Measurements from ENCODE around the gene ELP5.
A peak's percentile ranks its signal among the peaks of the same experiment; 100 is the strongest.

The ELP5 gene

DNA sequence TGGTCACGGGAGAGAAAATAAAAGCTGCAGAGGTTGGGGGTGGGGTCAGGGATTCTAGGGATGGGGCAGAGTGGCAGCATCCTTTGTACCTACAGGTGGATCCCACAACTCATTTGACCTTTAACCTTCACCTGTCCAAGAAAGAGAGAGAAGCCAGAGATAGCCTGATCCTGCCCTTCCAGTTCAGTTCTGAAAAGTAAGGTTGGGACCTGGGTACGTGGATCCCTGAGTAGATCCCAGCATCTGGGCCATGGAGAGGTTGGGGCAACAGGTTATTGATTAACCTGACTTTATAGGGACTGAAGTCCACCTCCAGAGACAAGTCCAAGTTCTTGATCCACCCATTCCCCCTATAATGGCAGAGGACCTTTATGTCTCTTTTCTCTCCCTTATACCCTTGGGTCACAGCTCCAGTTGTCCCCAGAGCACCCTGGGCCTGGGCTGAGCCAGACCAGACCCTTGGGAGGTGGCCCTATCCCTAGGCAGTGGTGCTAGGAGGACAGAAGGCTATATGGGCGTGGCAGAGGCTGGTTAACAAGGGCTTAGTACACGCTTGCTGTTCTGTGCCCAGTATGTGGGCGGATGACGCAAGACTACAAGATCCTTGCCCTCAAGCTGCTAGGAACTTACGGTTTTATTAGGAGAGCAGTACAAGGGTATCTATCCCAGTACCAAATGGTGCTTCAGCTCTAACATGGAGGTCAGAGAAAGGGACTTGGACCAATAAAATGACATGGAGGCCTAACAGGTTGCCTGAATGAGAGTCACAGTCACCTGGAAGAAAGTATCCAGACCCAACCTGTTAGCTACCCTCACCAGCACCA is 6.9 kb downstream of the ELP5 start:
- no peak for DNase-seq

DNA sequence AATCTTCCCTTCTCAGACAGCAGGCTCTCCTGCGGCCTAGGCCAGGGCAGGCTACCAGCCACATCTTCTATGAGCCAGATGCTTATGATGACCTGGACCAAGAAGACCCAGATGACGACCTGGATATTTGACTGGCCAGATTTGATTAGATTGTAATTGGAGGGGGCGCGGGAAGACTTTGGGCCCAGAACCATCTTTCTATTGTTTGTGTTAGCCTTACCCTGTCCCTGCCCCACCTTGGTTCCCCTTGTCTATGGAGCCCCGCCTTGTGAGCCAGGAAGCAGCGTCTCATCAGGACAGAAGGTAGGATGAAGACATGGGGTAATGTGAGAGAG is 7.5 kb downstream of the ELP5 start:
- no peak for DNase-seq

DNA sequence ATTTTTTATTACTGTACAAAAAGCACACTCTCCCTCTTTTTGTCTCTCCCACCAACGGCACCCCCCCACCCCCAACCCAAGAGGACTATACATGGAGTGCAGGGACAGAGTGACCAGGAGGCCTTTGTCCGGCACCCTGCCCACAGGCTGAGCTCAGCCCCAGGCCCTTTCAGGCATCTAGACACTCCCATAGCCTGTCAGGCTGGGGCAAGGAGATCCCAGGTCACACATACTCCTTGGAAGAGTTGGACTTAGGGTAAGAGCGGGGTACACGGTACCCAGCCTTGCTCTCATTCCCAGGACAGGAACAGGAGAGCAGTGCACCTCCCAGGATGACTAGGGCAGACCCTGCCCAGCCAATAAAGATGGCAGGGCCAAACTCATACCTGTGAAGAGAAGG is 8.1 kb downstream of the ELP5 start:
- no peak for DNase-seq

DNA sequence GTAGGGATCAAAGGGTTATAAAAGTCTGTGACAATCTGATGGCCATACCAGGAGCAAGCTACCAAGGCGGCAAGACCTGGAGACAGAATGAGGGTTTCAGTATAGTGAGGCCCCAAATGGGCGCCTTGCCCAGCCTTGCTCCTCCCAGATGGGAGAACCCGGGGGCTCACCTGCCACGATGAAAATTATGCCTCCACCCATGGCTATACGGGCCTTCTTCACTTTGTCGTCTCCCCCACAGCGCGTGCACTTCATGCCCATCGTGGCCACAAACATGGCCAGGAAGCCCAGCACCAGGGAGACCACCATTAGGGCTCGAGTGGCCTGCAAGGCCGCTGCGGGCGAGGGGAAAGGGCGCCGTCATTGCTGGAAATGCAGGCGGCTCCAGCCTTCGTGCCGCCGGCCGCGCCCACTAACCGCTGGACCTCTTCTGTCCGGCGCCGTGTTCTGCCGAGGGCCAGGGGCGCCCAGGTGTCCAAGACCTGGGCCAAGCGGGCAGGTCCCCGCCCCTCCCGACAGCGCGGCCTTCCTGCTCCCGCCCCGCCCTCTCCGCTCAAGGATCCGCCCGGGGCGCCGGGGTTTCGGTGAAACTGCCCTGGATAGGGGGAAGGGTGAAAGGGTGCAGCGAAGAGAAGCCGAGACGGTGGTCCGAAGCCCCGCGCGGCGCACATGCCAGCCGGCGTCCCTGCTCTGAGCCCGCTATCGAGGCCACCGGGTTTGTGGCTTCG is 8.8 kb downstream of the ELP5 start:
- peak; percentile 59 for DNase-seq

DNA sequence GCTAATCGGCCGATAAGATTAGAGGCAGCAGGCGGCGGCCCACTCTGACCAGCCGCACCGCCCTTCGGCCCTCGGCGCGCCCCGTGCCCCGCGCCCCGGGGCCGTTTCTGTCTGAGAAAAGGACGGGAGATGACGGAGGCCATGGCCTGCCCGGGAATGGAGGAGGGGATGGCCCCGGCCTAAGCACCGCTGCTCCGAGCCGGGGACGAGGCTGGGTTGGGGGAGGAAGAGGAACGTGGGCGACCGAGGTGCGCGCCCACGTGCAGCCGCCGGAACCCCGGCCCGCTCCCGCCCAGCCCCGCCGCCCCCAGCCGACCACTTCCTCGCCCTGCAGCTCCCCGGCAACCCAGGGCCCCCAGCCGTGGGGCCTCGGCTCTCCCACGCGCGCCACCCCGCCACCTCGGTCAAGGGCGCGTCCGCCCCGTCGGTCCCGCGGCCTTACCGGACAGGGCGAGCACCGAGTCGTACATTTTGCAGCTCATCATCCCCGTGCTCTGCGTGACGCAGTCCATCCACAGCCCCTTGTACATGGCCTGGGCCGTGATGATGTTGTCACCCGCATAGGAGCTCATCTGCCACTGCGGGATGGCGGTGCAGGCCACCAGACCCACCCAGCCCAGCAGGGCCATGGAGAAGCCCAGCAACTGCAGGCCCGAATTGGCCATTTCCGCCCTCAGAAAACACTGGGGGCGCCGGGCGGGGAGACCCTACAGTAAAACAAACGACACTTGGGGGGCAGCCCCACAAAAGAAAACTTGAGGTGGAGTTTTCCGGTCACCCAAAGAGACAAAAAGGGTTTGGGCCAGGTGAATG is 9.6 kb downstream of the ELP5 start:
- peak; percentile 33 for DNase-seq

DNA sequence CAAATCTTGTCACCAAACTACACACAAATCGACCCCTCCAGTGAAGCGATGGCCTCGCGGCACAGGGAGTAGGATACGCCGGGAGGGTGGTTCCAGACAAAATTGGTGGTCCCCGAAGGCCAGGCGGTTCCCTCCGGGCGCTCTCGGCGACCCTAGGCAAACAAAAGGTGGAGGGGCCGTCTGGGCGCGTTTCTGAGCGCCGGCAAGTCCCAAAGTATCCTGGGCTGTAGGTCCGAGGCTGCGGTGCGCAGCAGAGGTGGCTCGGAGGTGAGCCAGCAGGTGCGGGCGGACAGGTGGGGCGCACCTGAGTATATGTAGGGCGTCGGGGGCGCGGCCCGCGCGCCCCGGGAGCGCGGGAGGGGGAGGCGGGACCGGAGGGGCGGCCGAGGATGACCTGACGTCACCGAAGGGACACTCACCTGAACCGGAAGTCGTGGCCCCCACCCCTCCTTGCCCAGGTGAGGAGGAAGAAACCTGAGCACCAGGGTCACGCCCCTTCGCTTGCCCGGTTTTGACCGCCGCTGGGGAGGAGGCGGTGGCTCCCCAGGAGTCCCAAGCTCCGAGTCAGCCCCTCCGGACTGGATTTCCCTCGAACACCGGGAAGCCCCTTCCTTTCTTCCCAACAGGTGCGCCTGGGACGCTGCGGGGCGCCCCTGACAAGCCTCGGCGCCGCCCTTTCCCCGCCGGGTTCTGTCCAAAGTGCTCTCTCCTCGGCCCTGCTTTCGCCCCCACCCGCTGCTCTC is 10.3 kb downstream of the ELP5 start, which contains the start of gene CLDN7:
TSS of gene CLDN7 (minus strand) at position 287 of the 743 bp plus-strand sequence. CDS start 435 bp downstream, outside the sequence.
- DNase-seq, result peak; percentile 88

DNA sequence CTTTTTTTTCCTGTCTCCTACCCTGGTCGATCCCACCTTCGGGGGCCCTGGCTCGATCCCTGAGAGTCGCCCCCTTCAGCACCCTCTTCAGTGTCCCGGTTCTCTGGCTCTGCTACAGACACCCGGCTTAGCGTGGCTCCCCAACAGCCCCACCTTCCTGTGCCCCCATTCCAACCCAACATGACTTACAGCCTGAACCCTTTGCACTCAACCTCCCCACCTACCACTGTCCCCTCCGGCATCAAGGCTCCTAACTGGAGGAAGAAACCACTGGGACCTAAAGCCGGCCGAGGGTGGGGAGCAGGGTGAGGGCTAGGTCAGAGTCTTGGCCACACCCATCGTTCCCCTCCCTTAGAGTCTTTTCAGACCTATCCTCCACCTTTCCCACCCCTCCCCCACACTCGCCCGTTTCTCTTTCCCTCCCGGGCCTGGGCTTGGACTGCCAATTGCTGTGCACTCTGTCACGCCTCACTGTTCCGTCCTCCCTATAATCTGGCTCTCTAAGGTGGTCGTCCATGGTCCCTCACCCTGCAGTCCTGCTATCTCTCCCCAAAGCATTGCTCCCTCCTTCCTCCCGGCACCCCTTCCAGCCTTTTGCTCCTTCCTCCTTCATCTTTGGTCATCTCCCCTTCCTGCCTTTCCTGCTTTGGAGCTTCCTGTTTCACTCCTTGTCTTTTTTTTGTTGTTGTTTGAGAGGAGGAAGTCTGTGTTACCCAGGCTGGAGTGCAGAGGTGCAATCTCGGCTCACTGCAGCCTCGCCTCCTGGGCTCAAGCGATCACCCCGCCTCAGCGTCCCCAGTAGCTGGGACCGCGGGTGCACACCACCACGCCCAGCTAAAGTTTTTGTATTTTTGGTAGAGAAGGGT is 11.2 kb downstream of the ELP5 start:
- peak; percentile 78 for DNase-seq

DNA sequence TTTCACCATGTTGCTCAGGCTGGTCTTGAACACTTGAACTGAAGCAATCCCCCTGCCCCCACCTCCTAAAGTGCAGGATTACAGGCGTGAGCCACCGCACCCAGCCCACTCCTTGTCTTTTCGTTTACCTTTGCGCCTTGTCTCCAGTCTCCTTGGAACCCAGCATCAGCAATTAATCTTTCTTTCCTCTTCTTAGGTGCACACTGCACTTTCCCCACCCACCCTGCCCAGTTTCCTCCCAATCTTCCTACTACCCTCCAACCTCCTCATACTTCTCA is 11.7 kb downstream of the ELP5 start:
- DNase-seq, result peak; percentile 42

DNA sequence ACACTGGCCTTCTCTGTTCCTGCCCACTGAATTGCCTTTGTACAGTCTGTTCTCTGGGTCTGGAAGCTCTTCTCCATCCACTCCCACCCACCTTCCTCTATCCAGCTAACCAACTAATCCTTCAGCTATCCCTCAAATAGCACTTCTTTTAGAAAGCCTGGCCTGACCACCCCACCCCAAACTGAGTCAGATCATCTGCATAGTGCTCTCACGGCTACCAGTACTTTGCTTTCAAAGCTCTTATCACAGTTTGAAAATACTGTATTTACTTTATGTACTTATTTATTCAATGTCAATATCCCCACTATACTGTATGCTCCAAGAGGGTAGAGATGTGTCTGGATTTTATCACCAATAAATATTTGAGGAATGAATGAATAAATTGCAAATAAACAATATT is 14.8 kb downstream of the ELP5 start:
- no peak for DNase-seq

DNA sequence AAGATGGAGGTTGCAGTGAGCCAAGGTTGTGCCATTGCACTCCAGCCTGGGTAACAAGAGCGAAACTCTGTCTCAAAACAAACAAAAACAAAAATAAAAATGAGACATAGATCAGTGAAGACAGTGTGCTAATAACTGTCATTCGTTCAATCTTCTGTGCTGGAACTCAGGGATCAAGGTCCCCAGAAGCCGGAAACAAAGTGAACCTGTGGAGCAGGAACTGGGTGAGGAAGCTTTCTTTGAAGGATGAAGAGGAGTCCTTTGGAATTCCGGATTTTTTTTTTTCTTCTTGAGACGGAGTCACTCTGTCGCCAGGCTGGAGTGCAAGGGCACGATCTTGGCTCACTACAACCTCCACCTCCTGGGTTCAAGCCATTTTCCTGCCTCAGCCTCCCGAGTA is 27.4 kb downstream of the ELP5 start:
- no peak for DNase-seq

DNA sequence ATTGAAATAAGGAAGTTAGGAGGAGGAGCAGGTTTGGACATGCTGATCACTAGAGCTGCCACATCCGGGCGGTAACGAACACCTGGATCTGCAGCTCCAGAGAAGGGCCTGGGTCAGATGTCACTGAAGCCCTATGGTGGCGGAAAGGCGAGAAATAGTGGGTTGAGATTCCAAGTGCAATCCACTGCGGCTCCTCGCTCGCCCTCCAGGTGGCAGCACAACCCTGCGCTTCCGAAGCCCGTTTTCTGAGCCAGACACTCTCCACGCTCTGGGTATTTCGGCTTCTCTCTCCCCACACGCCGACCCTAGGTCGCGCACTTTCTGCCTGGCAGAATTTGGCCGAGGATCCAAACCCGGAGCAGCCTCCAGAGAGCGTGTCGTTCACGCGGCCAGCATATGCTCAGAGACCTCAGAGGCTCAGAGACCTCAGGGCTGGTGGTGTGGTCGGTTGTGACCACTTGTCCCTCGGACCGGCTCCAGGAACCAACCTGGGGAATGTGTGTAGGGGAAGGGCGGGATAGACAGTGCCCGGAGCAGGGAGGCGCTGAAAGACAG is 28.6 kb downstream of the ELP5 start:
- peak; percentile 78 for DNase-seq

DNA sequence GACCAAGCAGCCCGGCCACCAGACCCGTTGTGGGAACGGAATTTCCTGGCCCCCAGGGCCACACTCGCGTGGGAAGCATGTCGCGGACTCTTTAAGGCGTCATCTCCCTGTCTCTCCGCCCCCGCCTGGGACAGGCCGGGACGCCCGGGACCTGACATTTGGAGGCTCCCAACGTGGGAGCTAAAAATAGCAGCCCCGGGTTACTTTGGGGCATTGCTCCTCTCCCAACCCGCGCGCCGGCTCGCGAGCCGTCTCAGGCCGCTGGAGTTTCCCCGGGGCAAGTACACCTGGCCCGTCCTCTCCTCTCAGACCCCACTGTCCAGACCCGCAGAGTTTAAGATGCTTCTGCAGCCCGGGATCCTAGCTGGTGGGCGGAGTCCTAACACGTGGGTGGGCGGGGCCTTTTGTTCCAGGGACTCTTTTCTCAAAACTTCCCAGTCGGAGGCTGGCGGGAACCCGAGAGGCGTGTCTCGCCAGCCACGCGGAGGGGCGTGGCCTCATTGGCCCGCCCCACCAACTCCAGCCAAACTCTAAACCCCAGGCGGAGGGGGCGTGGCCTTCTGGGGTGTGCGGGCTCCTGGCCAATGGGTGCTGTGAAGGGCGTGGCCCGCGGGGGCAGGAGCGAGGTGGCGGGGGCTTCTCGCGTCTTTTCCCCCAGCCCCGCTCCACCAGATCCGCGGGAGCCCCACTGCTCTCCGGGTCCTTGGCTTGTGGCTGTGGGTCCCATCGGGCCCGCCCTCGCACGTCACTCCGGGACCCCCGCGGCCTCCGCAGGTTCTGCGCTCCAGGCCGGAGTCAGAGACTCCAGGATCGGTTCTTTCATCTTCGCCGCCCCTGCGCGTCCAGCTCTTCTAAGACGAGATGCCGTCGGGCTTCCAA is 29.3 kb downstream of the ELP5 start, which contains the start of gene SLC2A4:
TSS of gene SLC2A4 (plus strand) at position 645 of the 879 bp plus-strand sequence. CDS start at position 862, 217 bp downstream.
- DNase-seq, result peak; percentile 92

DNA sequence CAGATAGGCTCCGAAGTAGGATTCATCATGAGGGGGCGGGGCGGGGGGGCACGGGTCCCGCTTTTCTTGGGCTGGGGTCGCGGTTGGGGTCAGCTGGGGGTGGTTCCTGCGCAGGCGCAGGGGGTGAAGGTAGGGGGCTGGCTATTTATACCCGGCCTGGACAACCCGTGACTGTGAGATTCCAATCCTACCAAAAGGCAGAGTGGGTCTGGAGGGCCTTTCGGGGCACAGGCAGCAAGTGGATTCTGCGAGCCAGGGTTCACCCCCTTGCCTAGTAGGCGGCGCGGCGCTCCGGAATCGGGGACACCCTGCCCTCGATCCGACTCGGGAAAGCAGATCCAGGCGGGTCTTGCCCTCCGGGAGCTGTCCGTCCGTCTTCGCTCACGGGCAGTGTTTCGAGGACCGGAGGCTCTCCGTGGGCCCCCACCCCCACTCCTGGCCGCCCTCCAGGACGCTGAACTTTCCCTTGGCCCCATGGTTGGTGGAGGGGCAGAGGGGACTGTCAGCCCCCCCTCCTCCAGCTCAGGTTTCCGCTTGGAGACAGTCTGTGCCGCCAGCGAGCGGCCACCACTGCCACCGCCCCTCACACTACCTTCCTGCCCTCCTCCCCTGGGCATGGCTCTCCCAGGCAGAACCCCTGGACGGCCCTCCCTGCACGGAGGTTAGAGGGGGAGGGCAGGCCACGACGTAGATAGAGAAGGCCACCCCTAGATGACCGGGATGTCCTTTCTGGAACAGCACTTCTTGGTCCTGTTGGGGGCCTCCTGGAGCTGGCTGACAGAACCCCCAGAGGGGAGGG is 30.1 kb downstream of the ELP5 start:
- DNase-seq, result peak; percentile 30

DNA sequence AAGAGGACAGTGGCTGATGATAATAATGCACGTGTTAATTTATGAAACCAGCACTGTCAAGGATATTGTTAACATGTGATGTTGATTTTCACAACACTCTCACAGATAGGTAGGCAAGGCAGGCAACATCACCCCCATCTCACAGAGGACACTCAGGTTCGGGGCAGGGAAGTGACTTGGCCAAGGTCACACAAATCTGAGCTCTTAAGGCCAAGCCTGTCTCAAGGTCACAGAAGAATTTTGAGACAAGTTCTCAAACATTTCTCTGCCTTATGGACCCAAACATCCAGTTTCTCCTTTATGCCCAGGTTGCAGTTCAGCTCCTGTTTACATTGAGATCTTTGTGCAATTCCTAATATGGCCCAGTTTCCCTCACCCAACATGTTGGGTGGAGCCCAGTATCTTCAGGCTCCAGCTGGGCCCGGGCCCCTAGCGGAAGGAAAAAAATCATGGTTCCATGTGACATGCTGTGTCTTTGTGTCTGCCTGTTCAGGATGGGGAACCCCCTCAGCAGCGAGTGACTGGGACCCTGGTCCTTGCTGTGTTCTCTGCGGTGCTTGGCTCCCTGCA is 30.8 kb downstream of the ELP5 start:
- no peak for DNase-seq

DNA sequence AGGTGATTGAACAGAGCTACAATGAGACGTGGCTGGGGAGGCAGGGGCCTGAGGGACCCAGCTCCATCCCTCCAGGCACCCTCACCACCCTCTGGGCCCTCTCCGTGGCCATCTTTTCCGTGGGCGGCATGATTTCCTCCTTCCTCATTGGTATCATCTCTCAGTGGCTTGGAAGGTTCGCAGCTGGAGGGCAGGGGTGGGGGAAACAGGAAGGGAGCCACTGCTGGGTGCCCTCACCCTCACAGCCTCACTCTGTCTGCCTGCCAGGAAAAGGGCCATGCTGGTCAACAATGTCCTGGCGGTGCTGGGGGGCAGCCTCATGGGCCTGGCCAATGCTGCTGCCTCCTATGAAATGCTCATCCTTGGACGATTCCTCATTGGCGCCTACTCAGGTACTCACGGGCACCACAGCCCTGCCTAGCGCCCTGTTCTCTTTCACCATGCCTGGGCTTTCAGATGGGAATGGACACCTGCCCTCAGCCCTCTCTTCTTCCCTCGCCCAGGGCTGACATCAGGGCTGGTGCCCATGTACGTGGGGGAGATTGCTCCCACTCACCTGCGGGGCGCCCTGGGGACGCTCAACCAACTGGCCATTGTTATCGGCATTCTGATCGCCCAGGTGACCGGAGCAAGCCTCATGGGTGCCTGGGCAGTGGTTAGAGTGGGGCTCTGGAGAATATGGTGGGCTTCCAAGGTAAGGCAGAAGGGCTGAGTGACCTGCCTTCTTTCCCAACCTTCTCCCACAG is 31.6 kb downstream of the ELP5 start:
- no peak for DNase-seq

DNA sequence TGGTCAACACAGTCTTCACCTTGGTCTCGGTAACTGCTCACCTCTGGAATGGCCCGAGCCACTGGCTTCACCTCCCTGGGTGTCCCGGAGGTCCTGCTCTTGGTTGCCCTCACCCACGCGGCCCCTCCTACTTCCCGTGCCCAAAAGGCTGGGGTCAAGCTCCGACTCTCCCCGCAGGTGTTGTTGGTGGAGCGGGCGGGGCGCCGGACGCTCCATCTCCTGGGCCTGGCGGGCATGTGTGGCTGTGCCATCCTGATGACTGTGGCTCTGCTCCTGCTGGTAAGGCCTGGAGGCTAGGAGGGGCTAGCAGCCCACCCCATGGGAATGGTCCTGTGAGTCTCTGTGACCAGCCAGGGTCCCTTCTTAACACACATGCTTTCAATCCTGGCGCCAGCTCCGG is 32.9 kb downstream of the ELP5 start:
- DNase-seq, result no peak

DNA sequence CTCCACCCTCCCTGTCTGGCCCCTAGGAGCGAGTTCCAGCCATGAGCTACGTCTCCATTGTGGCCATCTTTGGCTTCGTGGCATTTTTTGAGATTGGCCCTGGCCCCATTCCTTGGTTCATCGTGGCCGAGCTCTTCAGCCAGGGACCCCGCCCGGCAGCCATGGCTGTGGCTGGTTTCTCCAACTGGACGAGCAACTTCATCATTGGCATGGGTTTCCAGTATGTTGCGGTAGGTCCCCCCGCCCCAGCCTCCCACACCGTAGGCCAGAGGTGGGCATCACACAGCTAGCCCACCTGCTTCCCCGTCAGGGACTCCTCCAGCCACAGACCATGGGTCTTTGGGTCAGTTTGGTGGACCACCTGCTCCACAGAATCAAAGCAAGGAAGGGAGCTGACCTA is 33.7 kb downstream of the ELP5 start:
- no peak for DNase-seq

DNA sequence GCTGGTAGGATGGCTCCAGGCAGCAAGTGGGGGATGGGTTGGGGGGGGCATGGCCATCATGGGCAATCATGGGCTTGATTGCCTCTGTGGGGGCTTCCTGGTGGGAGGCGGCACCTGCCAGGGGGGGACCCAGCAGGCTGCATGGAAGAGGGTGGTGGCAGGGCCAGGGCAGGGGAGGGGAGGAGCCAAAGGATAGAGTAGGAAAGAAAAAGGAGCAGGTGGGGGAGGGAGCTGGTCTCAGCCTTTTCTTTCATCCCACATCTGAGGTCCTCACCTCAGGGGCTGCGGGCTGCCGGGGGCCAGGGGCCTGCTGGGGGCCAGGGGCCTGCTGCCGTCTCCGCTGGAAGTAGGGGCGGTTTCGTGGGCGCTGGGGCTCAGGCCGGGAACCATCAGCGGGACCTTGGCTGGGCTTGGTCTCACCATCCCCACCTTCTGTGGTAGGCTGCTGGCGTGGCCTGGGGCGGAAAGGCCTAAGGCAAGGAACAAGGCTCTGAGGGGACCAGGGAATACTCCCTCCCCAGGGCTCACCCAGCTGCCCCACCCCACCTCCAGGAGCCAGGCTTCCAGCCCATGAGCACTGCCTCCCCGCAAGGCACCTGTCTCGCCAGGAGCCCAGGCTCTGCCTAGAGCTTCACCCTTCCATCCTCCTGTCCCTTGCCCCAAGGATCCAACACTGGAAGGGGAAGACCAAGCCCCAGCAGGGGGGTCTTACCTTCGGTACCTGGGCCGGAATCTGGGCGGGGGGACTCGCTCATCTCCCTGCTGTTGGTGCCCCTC is 37.4 kb downstream of the ELP5 start:
- no peak for DNase-seq
